Activated T-cell treated with anti-CD3 and anti-CD28 coated beads, Interleukin-2, amount 50 U/mL, for 24 hours (primary cell): Measurements from ENCODE around the gene C6orf47.
A peak's percentile ranks its signal among the peaks of the same experiment; 100 is the strongest.

ENCODE experiments used
- DNase-seq: peaks from one replicate; pipeline ENCODE4 v3.0.0-alpha.2; 2020
- H3K27ac Mint-ChIP-seq: 2 replicates; pipeline ENCODE4 v1.8.0; 2020; ENCODE audit warnings: mild to moderate bottlenecking, mixed read lengths
- H3K27me3 Mint-ChIP-seq: 2 replicates; pipeline ENCODE4 v1.8.0; 2020; ENCODE audit warnings: mixed read lengths
- H3K36me3 Mint-ChIP-seq: 2 replicates; pipeline ENCODE4 v1.8.0; 2020; ENCODE audit warnings: low read depth, mixed read lengths
- H3K4me1 Mint-ChIP-seq: 2 replicates; pipeline ENCODE4 v1.8.0; 2020; ENCODE audit warnings: low read depth, mixed read lengths
- H3K4me3 Mint-ChIP-seq: 2 replicates; pipeline ENCODE4 v1.8.0; 2020; ENCODE audit warnings: mild to moderate bottlenecking, moderate library complexity, mixed read lengths
- H3K9me3 Mint-ChIP-seq: 2 replicates; pipeline ENCODE4 v1.8.0; 2020; ENCODE audit warnings: mixed read lengths

The C6orf47 gene

GRCh38 chr6:31639043-31639442 lies 21.5 kb downstream of the C6orf47 start:
- no peaks in the 10 kb centered on the region for H3K27me3 Mint-ChIP-seq
- H3K27ac Mint-ChIP-seq: peak overlapping the region; percentile 88
- H3K9me3 Mint-ChIP-seq: no peaks in the 10 kb centered on the region
- H3K4me1 Mint-ChIP-seq: peaks cover 12% of the 10 kb centered on the region
- H3K36me3 Mint-ChIP-seq: peaks cover 96% of the 10 kb centered on the region
- H3K4me3 Mint-ChIP-seq: no peak overlapping the region
- no peak for DNase-seq

- H3K27ac Mint-ChIP-seq: peak overlapping the region; percentile 65
- H3K27me3 Mint-ChIP-seq: no peaks in the 10 kb centered on the region
- no peak overlapping the region for H3K4me3 Mint-ChIP-seq
- no peak for DNase-seq
- H3K36me3 Mint-ChIP-seq: peaks cover 99% of the 10 kb centered on the region
- H3K9me3 Mint-ChIP-seq: no peaks in the 10 kb centered on the region
- peaks cover 14% of the 10 kb centered on the region for H3K4me1 Mint-ChIP-seq
These were observed 23.6 kb downstream of the C6orf47 start for GRCh38 chr6:31636698-31637596.

DNA sequence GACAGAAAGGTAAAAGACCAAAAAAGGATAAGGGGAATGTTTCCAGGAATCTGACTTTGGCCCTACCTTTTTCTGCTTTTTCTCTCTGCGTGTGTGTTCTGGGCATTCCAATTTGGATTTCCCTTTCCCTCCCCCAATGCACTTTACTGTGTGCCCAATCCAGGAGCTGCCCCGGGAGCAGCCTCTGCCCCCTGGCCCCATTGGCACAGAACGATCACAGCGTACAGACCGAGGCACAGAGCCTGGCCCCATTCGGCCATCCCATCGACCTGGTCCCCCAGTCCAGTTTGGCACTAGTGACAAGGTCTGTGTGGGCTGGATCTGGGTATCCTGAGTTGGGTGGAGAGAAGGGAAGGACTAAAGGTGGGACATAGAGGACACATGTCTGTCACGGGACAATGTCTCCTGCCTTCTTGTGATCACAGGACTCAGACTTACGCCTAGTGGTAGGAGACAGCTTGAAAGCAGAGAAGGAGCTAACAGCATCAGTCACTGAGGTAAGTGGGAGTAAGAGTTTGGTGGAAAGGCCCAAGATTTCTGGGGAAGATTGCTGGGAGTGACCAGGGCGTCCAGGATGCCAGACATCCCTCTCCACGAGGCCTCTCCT lies 25.5 kb downstream of the C6orf47 start:
- Mint-ChIP-seq H3K27ac (peak overlapping the region; percentile 72), H3K4me1 (peaks cover 14% of the 10 kb centered on the region), H3K36me3 (peaks cover 99% of the 10 kb centered on the region), H3K4me3 (no peak overlapping the region), H3K27me3 (no peaks in the 10 kb centered on the region), H3K9me3 (no peaks in the 10 kb centered on the region)
- DNase-seq: no peak

DNA sequence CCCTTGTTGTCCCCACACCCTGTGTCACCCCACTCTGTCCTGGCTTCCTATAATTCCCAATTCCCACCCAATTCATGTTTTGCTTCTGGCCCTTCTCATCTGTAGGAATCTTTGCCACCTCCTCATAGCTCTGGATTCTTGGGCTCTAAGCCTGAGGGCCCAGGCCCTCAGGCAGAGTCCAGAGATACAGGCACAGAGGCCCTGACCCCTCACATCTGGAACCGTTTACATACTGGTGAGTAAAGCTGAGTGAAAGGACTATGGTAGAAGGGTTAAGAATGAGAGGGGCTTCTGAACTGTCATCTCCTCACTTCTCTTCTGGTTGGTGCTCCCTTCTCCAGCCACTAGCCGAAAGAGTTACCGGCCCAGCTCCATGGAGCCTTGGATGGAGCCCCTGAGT lies 26.4 kb downstream of the C6orf47 start:
- Mint-ChIP-seq H3K27ac (peak overlapping the region; percentile 84), H3K36me3 (peaks cover 99% of the 10 kb centered on the region)

DNA sequence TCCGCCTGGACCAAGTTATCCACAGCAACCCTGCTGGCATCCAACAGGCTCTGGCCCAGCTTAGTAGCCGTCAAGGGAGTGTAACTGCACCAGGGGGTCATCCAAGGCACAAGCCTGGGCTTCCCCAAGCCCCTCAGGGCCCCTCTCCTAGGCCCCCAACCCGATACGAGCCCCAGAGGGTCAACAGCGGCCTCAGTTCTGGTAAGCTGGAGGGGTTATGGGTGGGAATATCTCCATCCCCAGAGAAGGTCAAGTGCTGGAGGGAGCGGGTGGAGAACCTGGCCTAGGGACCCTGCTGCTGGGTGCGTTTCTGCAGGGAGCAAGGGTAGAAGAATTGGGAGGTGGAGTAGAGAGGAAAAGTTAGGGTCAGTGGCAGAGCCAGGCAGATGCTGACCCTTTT lies 27.1 kb downstream of the C6orf47 start:
- H3K4me3 Mint-ChIP-seq: no peak overlapping the region
- H3K9me3 Mint-ChIP-seq: no peaks in the 10 kb centered on the region
- peak overlapping the region; percentile 84 for H3K27ac Mint-ChIP-seq
- no peaks in the 10 kb centered on the region for H3K27me3 Mint-ChIP-seq
- DNase-seq: no peak
- H3K36me3 Mint-ChIP-seq: peaks cover 99% of the 10 kb centered on the region
- H3K4me1 Mint-ChIP-seq: peaks cover 3% of the 10 kb centered on the region

More for the DNA sequence above, 26.4 kb downstream of the C6orf47 start:
- no peaks in the 10 kb centered on the region for H3K9me3 Mint-ChIP-seq
- no peak overlapping the region for H3K4me3 Mint-ChIP-seq
- H3K4me1 Mint-ChIP-seq: peaks cover 6% of the 10 kb centered on the region
- no peak for DNase-seq
- no peaks in the 10 kb centered on the region for H3K27me3 Mint-ChIP-seq

DNA sequence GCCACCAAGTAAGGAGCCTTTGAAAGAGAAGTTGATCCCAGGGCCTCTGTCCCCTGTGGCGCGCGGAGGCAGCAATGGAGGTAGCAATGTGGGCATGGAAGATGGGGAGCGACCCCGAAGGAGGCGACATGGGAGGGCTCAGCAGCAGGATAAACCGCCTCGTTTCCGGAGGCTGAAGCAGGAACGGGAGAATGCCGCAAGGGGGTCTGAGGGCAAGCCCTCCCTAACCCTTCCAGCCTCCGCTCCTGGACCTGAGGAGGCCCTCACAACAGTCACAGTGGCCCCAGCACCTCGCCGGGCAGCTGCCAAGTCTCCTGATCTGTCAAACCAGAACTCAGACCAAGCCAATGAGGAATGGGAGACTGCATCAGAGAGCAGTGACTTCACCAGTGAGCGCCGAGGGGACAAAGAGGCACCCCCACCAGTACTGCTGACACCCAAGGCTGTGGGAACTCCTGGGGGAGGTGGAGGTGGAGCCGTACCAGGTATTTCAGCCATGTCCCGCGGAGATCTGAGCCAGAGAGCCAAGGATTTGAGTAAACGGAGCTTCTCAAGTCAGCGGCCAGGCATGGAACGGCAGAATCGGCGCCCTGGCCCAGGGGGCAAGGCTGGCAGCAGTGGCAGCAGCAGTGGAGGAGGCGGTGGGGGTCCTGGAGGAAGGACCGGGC lies 28.2 kb downstream of the C6orf47 start:
- H3K27ac Mint-ChIP-seq: peak overlapping the region; percentile 84
- peaks cover 100% of the 10 kb centered on the region for H3K36me3 Mint-ChIP-seq
- no peak overlapping the region for H3K4me3 Mint-ChIP-seq
- no peak for DNase-seq
- peaks cover 6% of the 10 kb centered on the region for H3K4me1 Mint-ChIP-seq
- H3K9me3 Mint-ChIP-seq: no peaks in the 10 kb centered on the region
- H3K27me3 Mint-ChIP-seq: no peaks in the 10 kb centered on the region

GRCh38 chr6:31631681-31632278 lies 28.8 kb downstream of the C6orf47 start:
- Mint-ChIP-seq H3K4me1 (peaks cover 6% of the 10 kb centered on the region), H3K36me3 (peaks cover 100% of the 10 kb centered on the region), H3K9me3 (no peaks in the 10 kb centered on the region), H3K27me3 (no peaks in the 10 kb centered on the region), H3K4me3 (no peak overlapping the region), H3K27ac (peak overlapping the region; percentile 33)
- no peak for DNase-seq

DNA sequence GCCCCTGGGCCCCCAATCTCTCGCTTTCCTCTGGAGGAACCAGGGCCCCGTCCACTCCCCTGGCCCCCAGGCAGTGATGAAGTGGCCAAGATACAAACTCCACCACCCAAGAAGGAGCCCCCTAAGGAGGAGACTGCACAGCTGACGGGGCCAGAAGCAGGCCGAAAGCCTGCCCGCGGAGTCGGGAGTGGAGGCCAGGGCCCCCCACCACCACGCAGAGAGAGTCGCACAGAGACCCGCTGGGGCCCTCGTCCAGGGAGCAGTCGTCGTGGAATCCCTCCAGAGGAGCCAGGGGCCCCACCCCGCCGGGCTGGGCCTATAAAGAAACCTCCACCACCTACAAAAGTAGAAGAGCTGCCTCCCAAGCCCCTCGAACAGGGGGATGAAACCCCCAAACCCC lies 29.4 kb downstream of the C6orf47 start:
- H3K36me3 Mint-ChIP-seq: peaks cover 100% of the 10 kb centered on the region
- H3K4me1 Mint-ChIP-seq: peaks cover 6% of the 10 kb centered on the region
- H3K9me3 Mint-ChIP-seq: no peaks in the 10 kb centered on the region
- no peak overlapping the region for H3K4me3 Mint-ChIP-seq
- no peak for DNase-seq
- H3K27ac Mint-ChIP-seq: peak overlapping the region; percentile 5
- no peaks in the 10 kb centered on the region for H3K27me3 Mint-ChIP-seq

- no peak for DNase-seq
- no peaks in the 10 kb centered on the region for H3K9me3 Mint-ChIP-seq
- peak overlapping the region; percentile 5 for H3K27ac Mint-ChIP-seq
- H3K4me3 Mint-ChIP-seq: no peak overlapping the region
- H3K4me1 Mint-ChIP-seq: peaks cover 9% of the 10 kb centered on the region
- H3K27me3 Mint-ChIP-seq: no peaks in the 10 kb centered on the region
- H3K36me3 Mint-ChIP-seq: peaks cover 100% of the 10 kb centered on the region
These were observed 30.2 kb downstream of the C6orf47 start for GRCh38 chr6:31630177-31630934.

GRCh38 chr6:31629014-31629413 lies 31.6 kb downstream of the C6orf47 start:
- H3K27me3 Mint-ChIP-seq: no peaks in the 10 kb centered on the region
- no peaks in the 10 kb centered on the region for H3K9me3 Mint-ChIP-seq
- peaks cover 12% of the 10 kb centered on the region for H3K4me1 Mint-ChIP-seq
- H3K27ac Mint-ChIP-seq: peak overlapping the region; percentile 41
- no peak overlapping the region for H3K4me3 Mint-ChIP-seq
- no peak for DNase-seq
- H3K36me3 Mint-ChIP-seq: peaks cover 100% of the 10 kb centered on the region

DNA sequence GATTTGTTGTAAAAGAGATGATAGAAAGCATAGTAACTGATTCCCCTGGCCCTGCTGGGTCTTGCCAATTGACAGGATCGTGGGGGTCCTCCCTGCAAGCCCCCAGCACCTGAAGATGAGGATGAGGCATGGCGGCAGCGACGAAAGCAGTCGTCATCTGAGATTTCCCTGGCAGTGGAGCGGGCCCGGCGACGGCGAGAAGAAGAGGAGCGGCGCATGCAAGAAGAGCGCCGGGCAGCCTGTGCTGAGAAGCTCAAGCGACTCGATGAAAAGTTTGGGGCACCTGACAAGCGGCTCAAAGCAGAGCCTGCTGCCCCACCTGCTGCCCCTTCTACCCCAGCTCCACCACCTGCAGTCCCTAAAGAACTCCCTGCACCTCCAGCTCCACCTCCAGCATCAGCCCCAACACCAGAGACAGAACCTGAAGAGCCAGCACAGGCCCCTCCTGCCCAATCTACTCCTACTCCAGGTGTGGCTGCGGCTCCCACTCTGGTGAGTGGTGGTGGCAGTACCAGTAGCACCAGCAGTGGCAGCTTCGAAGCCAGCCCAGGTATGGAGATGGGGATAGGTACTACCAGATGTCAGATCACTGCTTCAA lies 32.8 kb downstream of the C6orf47 start:
- Mint-ChIP-seq H3K27me3 (no peaks in the 10 kb centered on the region), H3K4me1 (peaks cover 19% of the 10 kb centered on the region), H3K4me3 (no peak overlapping the region), H3K27ac (peak overlapping the region; percentile 9), H3K9me3 (no peaks in the 10 kb centered on the region), H3K36me3 (peaks cover 100% of the 10 kb centered on the region)
- no peak for DNase-seq

- no peak overlapping the region for H3K4me3 Mint-ChIP-seq
- H3K9me3 Mint-ChIP-seq: no peaks in the 10 kb centered on the region
- no peaks in the 10 kb centered on the region for H3K27me3 Mint-ChIP-seq
- H3K4me1 Mint-ChIP-seq: peaks cover 27% of the 10 kb centered on the region
- H3K36me3 Mint-ChIP-seq: peaks cover 100% of the 10 kb centered on the region
- DNase-seq: no peak
- peak overlapping the region; percentile 80 for H3K27ac Mint-ChIP-seq
These were observed 33.6 kb downstream of the C6orf47 start for GRCh38 chr6:31626952-31627351.

DNA sequence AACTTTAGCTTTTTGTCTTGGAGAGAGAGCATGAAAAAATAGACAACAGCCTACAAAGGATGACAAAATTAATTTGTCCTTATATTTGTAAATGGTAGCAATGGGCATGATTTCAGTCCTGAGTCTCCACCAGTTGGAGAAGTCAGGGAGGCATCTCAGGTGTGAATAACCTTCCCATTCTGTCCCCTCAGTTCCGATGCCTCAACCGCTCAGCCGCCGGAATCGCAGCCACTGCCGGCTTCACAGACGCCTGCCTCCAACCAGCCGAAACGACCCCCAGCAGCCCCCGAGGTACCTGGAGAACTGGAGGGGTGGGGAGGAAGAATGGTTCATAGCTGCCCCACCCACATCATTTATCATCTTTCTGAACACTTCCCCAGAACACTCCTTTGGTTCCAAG lies 36.5 kb downstream of the C6orf47 start:
- peaks cover 37% of the 10 kb centered on the region for H3K4me1 Mint-ChIP-seq
- H3K36me3 Mint-ChIP-seq: peaks cover 88% of the 10 kb centered on the region
- no peaks in the 10 kb centered on the region for H3K27me3 Mint-ChIP-seq
- no peak overlapping the region for H3K4me3 Mint-ChIP-seq
- no peaks in the 10 kb centered on the region for H3K9me3 Mint-ChIP-seq
- no peak for DNase-seq
- H3K27ac Mint-ChIP-seq: peak overlapping the region; percentile 73
